ENCODE data around the gene RFX8. TPM values are rescaled to one million over a fixed set of nuclear protein-coding genes. Genes with fewer than 3 reads are reported as not detected.

The RFX8 gene
- total and polyA plus RNA-seq, 2 of the 8 experiments (the other 6 are each of a cell fraction or from before 2014, with no cell fraction given) = 0.60 to 0.97 TPM

DNA sequence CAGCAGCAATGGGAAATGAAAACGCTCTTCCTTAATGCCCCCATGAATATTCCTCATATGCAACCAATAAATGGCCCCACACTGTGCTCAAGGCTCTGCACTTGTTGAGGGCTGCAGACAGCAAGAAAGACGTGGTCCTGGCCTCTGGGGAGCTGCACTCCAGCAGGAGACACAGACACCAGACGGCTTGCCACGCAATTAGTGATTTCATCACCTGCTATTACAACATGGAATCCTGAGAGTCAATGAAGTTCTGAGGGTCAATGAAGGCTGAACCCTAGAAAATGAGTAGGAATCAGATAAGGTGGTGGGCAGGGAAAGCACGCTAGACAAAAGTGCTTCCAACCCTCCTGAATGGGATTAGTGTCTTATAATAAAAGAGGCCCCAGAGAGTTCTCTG is 106.5 kb downstream of the RFX8 start:
- Histone ChIP-seq H3K9me3 (ENCODE audit: insufficient read depth in 2 of 2, low read depth in 1 of 2, low read length in 1 of 2) (0 out of 4 replicates have a peak, but pooled peaks cover 0 to 5% of the 10 kb centered on the region in 2 experiments), H3K4ac (replicated peaks; ENCODE audit: insufficient read length, low read depth, low read length) (no peak overlapping the region), H2BK20ac (ENCODE audit: low read length) (no peak overlapping the region), H3K23ac (ENCODE audit: insufficient read length) (no peak overlapping the region), H2BK12ac (ENCODE audit: low read depth, low read length) (no peak overlapping the region), H2BK5ac (ENCODE audit: low read depth, low read length) (no peak overlapping the region), H4K5ac (ENCODE audit: insufficient read length, low read depth, low read length) (no peak overlapping the region), H3K27me3 (replicated peaks in 1 of 4; ENCODE audit: control insufficient read depth in 3 of 4, extremely low read depth in 1 of 4, insufficient read depth in 3 of 4, low read length in 3 of 4) (no peaks in the 10 kb centered on the region), H3K56ac (replicated peaks; ENCODE audit: insufficient read length, low read depth, low read length) (no peak overlapping the region), H3K9ac (replicated peaks in 1 of 4; ENCODE audit: extremely low read depth in 1 of 4, low read depth in 3 of 4, low read length in 3 of 4) (no peak overlapping the region), H3K4me1 (replicated peaks in 1 of 4; ENCODE audit: control insufficient read depth in 3 of 4, insufficient read depth in 4 of 4, low read length in 3 of 4) (no peaks in the 10 kb centered on the region), H2BK120ac (replicated peaks; ENCODE audit: low read depth, low read length) (no peak overlapping the region), H3K79me2 (ENCODE audit: control insufficient read depth in 1 of 2, insufficient read depth in 2 of 2, low read length in 2 of 2) (no peaks in the 10 kb centered on the region), H3K14ac (ENCODE audit: insufficient read length) (no peak overlapping the region), H4K91ac (replicated peaks; ENCODE audit: insufficient read length, low read length) (no peak overlapping the region), H3K23me2 (ENCODE audit: low read depth, low read length) (no peaks in the 10 kb centered on the region), H3K4me2 (ENCODE audit: insufficient read depth in 1 of 2, low read depth in 2 of 2, low read length in 2 of 2) (no peak overlapping the region), H3K27ac (ENCODE audit: low read depth, low read length) (no peak overlapping the region), H3K4me3 (ENCODE audit: extremely low read depth in 1 of 4, insufficient read depth in 2 of 4, low read depth in 3 of 4, low read length in 4 of 4) (no peak overlapping the region), H2AK5ac (ENCODE audit: low read depth, low read length) (no peak overlapping the region), H3K18ac (ENCODE audit: extremely low read depth, low read length) (no peak overlapping the region), H3K36me3 (ENCODE audit: control insufficient read depth in 2 of 4, insufficient read depth in 4 of 4, low read length in 3 of 4) (no peaks in the 10 kb centered on the region), H2AFZ (ENCODE audit: low read length) (no peak overlapping the region), H3K79me1 (ENCODE audit: low read depth, low read length) (no peaks in the 10 kb centered on the region), H2BK15ac (ENCODE audit: low read length) (no peak overlapping the region), H4K20me1 (replicated peaks in 1 of 2; ENCODE audit: control insufficient read depth in 1 of 2, insufficient read depth in 2 of 2, low read length in 2 of 2) (no peaks in the 10 kb centered on the region), H4K8ac (ENCODE audit: extremely low read depth, insufficient read depth, low read length) (no peak overlapping the region)
- no peak for FAIRE-seq
- no peak for DNase-seq (ENCODE audit: low read depth in 1 of 2, low spot score in 2 of 2)
- no peak for TF ChIP-seq POLR2A (IDR thresholded peaks at IDR 0.05; ENCODE audit: control extremely low read depth in 1 of 2, low read depth in 2 of 2, low read length in 2 of 2)
- no peak for TF ChIP-seq RNF2 (IDR thresholded peaks at IDR 0.05; ENCODE audit: borderline replicate concordance, low read depth, low read length, missing control alignments, poor library complexity, severe bottlenecking)
- no peak for TF ChIP-seq TAF1 (IDR thresholded peaks at IDR 0.05; ENCODE audit: low read depth, low read length)
- TF ChIP-seq EP300 (IDR thresholded peaks at IDR 0.05; ENCODE audit: borderline replicate concordance in 1 of 2, low read depth in 2 of 2, low read length in 2 of 2) = no peak
- WGBS, 2 experiments (ENCODE audit: extremely low coverage in 1 of 2, insufficient coverage in 1 of 2, insufficient read length in 1 of 2, insufficient replicate concordance in 2 of 2, low coverage in 1 of 2, low lambda C conversion rate in 2 of 2, missing lambda C conversion rate in 1 of 2) = 95% methylated on average over 5 of the region's 5 CpGs; no CpG with 5 or more reads in 1 of the 2 experiments
- CTCF ChIA-PET (ENCODE audit: partially characterized antibody) = interaction anchor here (0.9 to 2.9 kb wide), 2 partner anchors 19 to 26 kb away, joined by 3 to 14 read pairs; partner anchors contain the start of gene CREG2
- POLR2A ChIA-PET (ENCODE audit: partially characterized antibody) = no interaction called here

All from H1 (cell line).